ENCODE results near the gene TAPBPL. TPM values are rescaled to one million over a fixed set of nuclear protein-coding genes. Genes with fewer than 3 reads are reported as not detected.

Gene TAPBPL
- total and polyA plus RNA-seq, 2 of the 13 experiments (the other 11 are each of a cell fraction or from before 2014, with no cell fraction given) = 10.0 to 14.5 TPM

DNA sequence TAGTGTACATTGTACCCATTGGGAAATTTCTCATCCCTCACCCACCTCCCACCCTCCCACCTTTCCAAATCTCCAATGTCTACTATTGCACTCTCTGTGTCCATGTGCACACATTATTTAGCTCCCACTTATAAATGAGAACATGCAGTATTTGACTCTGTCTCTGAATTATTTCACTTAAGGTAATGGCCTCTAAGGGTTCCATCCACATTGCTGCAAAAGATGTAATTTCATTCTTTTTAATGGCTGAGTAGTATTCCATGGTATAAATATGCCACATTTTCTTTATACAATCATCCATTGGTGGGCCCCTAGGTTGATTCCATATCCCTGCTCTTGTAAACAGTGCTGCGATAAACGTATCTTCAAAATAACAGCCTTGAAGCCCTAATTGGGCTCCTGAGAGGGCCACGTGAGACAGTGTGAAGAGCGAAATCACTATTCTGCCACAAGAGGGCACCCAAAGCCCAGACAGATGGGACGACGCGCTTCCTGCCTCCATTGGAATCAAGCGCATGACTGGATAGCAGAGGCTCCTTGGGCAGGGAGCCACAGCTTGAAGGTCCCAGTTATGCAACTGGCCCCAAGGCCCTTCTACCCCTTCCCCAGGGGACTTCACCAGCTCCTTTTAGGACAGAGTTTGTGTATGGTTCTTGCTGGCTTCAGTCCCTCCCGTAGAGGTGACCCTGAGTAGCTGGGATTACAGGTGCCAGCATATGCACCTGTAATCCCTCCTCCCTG, 28.4 kb upstream of the TAPBPL start (continued):
- TF ChIP-seq, protein P1, sequence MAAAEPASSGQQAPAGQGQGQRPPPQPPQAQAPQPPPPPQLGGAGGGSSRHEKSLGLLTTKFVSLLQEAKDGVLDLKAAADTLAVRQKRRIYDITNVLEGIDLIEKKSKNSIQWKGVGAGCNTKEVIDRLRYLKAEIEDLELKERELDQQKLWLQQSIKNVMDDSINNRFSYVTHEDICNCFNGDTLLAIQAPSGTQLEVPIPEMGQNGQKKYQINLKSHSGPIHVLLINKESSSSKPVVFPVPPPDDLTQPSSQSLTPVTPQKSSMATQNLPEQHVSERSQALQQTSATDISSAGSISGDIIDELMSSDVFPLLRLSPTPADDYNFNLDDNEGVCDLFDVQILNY (CRISPR knock-in tag; conservative IDR thresholded peaks at IDR 0.05) = no peak
- TF ChIP-seq HNRNPH1 (optimal IDR thresholded peaks at IDR 0.05; ENCODE audit: low read depth, low read length) = no peak
- 0 out of 2 replicates have a peak, but pooled peaks have one; percentile 32 for TF ChIP-seq ZNF232 (CRISPR knock-in tag; IDR thresholded peaks at IDR 0.05; ENCODE audit: borderline replicate concordance)
- no peak for TF ChIP-seq NFIC (IDR thresholded peaks at IDR 0.05; ENCODE audit: low read length)
- TF ChIP-seq, protein P2, sequence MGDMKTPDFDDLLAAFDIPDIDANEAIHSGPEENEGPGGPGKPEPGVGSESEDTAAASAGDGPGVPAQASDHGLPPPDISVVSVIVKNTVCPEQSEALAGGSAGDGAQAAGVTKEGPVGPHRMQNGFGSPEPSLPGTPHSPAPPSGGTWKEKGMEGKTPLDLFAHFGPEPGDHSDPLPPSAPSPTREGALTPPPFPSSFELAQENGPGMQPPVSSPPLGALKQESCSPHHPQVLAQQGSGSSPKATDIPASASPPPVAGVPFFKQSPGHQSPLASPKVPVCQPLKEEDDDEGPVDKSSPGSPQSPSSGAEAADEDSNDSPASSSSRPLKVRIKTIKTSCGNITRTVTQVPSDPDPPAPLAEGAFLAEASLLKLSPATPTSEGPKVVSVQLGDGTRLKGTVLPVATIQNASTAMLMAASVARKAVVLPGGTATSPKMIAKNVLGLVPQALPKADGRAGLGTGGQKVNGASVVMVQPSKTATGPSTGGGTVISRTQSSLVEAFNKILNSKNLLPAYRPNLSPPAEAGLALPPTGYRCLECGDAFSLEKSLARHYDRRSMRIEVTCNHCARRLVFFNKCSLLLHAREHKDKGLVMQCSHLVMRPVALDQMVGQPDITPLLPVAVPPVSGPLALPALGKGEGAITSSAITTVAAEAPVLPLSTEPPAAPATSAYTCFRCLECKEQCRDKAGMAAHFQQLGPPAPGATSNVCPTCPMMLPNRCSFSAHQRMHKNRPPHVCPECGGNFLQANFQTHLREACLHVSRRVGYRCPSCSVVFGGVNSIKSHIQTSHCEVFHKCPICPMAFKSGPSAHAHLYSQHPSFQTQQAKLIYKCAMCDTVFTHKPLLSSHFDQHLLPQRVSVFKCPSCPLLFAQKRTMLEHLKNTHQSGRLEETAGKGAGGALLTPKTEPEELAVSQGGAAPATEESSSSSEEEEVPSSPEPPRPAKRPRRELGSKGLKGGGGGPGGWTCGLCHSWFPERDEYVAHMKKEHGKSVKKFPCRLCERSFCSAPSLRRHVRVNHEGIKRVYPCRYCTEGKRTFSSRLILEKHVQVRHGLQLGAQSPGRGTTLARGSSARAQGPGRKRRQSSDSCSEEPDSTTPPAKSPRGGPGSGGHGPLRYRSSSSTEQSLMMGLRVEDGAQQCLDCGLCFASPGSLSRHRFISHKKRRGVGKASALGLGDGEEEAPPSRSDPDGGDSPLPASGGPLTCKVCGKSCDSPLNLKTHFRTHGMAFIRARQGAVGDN (CRISPR knock-in tag; IDR thresholded peaks at IDR 0.05) = peak; percentile 54
- TF ChIP-seq SIX1 (CRISPR knock-in tag; IDR thresholded peaks at IDR 0.05; ENCODE audit: borderline replicate concordance) = no peak
- no peak for TF ChIP-seq ZNF530 (CRISPR knock-in tag; IDR thresholded peaks at IDR 0.05; ENCODE audit: low read depth)
- no peak for TF ChIP-seq FOXM1 (CRISPR knock-in tag; IDR thresholded peaks at IDR 0.05)
- TF ChIP-seq IRF2 (CRISPR knock-in tag; IDR thresholded peaks at IDR 0.05) = peak; percentile 39; the same call in 1 of the 2 replicates
- TF ChIP-seq SIN3B (IDR thresholded peaks at IDR 0.05; ENCODE audit: low read length) = no peak
- TF ChIP-seq, protein P3, sequence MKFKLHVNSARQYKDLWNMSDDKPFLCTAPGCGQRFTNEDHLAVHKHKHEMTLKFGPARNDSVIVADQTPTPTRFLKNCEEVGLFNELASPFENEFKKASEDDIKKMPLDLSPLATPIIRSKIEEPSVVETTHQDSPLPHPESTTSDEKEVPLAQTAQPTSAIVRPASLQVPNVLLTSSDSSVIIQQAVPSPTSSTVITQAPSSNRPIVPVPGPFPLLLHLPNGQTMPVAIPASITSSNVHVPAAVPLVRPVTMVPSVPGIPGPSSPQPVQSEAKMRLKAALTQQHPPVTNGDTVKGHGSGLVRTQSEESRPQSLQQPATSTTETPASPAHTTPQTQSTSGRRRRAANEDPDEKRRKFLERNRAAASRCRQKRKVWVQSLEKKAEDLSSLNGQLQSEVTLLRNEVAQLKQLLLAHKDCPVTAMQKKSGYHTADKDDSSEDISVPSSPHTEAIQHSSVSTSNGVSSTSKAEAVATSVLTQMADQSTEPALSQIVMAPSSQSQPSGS (CRISPR knock-in tag; IDR thresholded peaks at IDR 0.05) = peak; percentile 63; the same call in 1 of the 2 replicates
- no peak for TF ChIP-seq ZNF709 (CRISPR knock-in tag; IDR thresholded peaks at IDR 0.05)
- no peak for TF ChIP-seq ZNF24 (IDR thresholded peaks at IDR 0.05)
- no peak for TF ChIP-seq NCOA5 (CRISPR knock-in tag; IDR thresholded peaks at IDR 0.05)
- no peak for TF ChIP-seq ZNF543 (CRISPR knock-in tag; IDR thresholded peaks at IDR 0.05)
- TF ChIP-seq ZFP36L2 (CRISPR knock-in tag; IDR thresholded peaks at IDR 0.05) = no peak
- peak; percentile 79; the same call in 1 of the 2 replicates for TF ChIP-seq MYC (CRISPR knock-in tag; IDR thresholded peaks at IDR 0.05; ENCODE audit: borderline replicate concordance)
- TF ChIP-seq, protein P4, sequence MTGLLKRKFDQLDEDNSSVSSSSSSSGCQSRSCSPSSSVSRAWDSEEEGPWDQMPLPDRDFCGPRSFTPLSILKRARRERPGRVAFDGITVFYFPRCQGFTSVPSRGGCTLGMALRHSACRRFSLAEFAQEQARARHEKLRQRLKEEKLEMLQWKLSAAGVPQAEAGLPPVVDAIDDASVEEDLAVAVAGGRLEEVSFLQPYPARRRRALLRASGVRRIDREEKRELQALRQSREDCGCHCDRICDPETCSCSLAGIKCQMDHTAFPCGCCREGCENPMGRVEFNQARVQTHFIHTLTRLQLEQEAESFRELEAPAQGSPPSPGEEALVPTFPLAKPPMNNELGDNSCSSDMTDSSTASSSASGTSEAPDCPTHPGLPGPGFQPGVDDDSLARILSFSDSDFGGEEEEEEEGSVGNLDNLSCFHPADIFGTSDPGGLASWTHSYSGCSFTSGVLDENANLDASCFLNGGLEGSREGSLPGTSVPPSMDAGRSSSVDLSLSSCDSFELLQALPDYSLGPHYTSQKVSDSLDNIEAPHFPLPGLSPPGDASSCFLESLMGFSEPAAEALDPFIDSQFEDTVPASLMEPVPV (CRISPR knock-in tag; IDR thresholded peaks at IDR 0.05) = no peak
- no peak for TF ChIP-seq ZNF768 (CRISPR knock-in tag; IDR thresholded peaks at IDR 0.05)

Measured in HepG2 (cell line).